Brain pericyte (primary cell): Measurements from ENCODE around the gene PRKCE.

Source experiments
- DNase-seq: peaks from one replicate; pipeline ENCODE4 v3.0.0-alpha.2; 2012; ENCODE audit warnings: low read depth, low spot score

PRKCE gene

DNA sequence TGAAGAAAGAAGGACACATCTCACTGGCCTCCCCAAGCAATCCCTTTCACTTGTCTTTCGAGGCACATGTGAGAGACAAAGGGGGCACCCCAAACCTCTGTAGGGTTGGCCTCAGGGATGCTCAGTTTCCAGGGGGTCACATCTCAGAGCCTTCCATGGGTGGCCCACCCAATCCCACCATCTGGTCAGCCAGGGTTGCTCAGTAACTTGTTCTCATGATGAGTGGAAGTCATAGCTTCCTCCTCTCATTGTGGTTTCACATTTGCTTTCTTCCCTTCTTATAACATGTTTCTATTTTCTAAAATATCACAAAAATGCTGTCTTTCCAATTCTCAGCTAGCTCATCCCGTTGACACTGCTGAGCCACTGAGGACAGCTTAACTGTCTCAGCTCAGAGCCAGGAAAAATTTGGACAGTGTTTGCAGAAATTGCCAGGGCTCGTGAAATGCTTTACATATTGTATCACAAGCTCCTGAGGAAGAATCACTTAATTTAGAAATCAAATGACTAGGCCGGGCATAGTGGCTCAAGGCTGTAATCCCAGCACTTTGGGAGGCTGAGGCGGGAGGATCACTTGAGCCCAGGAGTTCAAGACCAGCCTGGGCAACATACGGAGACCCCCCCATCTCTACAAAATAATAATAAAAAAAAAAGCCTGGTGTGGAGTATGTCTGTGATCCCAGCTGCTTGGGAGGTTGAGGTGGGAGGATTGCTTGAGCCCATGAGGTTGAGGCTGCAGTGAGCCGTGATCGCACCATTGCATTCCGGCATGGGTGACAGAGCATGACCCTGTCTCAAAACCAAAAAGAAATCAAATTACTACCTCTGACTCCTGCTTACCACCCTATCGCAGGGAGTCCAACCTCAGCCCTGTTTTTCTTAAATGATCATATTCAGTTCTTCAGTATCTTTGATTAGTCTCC lies 129.3 kb downstream of the PRKCE start:
- DNase-seq, result no peak

DNA sequence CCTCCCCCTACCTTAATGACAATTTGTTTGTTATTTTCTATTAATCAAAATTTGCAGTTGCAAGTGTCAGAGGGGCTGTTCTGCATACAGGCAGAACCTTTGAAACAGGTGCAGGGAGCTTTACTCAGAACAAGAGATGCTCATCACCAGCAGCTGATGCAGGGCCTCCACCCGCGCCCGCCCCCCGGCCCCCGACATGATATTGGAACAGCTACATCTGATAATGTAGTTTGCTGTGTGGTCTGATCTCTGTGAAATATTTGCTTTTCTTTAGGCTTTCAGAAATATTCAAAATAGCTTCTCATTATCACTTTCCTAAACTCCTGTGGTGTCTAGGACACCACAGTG lies 130.0 kb downstream of the PRKCE start:
- no peak for DNase-seq

DNA sequence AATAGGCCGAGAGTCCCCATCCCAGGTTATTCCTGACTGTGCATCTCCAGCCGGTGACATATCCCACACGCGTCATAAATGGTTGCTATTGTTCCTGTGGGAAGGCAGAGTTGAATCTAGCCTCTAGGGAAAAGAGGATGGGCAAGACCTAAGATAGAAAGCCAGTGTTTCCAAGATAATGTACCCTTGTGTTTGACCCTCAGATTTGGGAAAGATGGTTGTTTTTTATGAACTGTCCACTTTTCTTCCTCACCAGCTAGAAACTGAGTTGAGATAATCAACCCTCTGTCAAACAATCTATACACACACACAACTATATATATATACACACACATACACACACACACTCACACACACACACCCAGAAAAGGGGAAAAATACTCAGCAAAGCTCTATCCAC lies 131.0 kb downstream of the PRKCE start:
- no peak for DNase-seq

DNA sequence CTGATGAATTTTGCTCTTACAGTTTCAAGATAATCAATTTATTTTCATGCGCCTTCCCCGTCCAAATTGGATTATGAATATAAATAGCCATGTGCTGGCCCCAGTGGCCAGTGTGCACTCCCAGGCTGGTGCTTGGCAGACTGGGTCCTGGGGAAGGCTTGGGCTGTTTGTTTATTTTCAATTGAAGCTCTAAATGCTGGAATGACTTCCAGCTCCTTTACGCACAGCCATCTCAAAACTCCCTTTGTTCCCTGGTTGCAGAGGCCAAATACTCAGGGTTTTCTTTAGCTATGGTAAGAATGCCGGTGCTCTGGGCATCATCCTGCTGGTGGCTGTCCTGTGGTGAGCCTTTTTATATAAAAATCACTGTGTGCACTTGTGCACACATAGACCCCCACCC lies 131.5 kb downstream of the PRKCE start:
- no peak for DNase-seq

DNA sequence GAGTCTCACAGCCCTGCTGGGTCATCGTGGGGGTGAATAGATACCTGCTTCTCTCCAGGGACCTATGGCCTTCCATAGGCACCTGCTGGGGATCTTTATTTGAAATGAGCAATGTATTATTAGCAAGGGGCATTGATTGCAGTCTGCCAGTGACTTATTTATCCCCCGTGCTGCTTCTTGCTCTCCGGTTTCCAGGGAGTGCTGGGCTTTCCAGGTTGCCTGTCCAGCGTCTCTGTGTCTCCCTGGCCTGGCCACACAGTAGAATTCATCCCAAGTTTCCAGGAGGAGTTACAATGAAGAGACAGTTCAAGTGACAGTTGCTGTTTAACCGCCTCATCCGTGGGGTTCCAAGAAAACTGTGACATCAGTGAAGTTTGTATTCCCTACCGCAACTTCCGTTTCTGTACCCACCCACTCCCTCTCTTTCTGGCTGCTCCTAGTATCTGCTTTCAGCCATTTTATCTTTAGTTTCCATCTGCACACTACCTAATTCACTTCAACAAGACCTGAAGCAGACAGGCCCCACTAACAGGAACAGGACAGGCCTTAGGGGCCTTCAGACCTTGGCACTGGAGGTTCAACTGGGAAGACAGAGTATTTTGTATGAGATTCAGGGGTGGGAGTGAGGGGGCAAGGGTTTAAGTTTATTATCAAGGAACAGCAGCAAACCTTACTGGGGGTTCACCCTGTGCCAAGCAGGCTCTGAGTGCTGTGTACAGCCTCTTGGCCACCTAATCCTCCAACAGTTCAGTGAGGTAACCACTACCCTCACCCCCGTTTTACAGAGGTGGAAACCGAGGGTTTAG lies 134.8 kb downstream of the PRKCE start:
- DNase-seq, result no peak

DNA sequence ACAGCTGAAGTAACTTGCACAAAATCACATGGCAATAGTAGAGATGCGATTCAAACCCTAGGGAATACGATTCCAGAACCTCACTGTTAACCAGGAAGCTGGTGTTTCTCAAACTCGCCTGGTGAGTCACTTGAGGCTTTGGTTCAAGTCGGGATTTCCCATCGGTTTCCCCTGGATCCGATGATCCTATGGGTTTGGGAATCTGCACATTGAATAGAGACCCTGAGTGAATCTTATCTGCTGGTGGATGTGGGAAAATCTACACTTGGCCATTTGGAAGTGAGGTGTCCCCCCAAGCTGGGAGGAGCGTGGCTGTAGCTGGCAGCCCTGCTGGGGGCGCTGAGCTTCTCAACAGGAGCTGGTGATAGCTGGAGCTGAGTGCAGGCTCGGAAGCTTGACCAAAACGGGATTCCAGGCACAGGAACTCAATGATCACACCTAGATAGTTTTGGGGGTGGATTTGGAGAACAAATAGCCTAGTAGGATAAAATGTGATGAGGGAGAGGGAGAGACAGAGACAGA lies 135.4 kb downstream of the PRKCE start:
- DNase-seq, result no peak

DNA sequence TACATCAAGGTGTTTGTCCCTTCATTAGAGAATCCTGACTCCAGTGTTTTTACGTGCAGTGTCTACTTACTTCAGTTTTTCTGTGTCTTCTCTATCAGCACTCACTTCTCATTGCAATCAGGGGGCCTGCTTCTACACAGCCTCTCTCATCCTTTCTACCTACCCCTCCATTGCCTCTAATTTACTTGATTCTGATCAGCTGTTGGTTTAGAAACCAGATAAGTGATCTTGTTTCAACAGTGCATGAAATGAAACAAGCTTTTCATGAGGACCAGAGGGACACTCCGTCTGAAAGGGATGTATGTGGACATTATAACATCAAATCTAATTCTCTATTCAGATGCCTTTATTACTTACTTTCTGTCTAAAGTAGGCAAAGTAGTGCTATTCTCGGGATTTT lies 136.9 kb downstream of the PRKCE start:
- DNase-seq, result no peak

DNA sequence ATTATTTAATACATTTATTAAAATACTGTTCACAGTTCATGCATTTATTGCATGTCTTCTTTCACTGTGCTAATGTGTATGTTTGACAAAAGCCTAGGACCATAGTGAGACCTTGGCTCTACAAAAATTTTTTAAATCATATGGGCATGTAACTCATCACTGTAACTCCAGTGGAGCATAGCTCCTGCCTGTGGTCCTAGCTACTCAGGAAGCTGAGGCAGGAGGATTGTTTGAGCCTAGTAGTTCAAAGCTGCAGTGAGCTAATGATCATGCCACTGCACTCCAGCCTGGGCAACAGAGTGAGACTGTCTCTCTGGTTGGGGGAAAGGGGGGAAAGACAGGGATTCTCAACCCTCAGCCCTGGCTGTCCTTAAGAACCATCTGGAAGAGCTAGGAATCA lies 137.8 kb downstream of the PRKCE start:
- DNase-seq, result no peak

DNA sequence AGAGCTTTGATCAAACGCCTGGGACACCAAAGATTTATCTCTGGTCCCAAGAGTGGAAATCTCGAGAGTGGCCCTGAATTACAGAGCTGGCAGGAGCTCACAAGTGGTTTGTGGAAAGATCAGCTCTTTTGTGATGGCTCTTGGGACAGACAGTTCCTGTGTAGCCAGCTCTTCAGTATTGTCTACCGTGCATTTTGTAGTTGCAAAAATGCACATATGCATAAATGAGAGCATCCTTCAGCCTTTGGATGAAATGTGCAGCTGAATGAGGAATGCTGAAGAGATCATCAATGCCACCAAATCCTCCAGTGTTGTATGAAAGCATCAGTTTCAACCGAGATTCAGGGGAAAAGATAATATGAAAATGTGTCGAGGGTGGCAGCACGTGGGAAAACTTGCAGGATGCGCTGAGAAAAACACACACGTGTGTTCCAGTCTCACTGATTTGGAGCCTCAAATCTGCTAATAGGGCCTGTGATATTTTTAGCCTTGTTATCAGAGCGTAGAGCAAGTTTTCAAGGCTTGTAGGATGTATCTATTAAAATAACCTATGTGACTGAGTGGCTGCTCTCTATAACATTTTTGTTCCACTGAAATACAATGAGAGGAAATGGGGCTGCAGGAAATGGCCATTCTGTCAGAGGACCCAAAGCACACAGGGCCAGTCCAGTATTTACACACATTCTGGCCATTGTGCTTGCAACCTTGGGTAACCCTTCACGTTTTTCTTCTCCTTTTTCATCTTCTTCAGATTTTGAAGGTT lies 138.7 kb downstream of the PRKCE start:
- DNase-seq, result no peak

DNA sequence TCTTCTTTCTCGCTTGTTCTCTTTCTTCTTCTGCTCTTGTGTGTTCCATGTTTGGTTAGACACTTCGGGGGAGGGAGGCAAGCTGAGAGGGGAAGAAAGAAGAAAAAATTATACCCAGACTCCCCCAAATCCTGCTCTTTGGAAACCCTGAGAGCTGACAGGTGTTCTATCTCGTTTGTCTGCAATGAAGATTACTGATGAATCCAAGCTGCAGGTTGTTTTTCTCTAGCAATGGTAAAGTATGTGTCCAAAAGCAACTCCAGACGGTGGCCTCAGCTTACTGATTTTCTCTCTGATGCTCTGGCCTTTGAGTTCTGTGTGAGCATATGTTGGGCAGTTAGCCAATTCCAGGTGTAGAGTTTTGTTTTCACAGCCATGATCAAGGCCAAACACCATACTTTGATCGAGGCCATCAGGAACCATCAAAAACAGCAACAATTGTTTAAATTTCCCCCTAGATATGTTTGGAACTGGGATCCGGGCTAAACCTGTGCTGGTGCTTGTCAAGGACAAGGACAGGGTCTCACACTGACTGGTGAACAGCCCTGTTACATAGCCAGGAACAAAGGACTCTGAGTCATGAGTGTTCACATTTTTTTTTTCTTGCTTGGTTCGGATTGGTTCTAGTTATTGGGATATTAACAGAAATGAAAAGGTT lies 142.0 kb downstream of the PRKCE start:
- DNase-seq, result no peak

DNA sequence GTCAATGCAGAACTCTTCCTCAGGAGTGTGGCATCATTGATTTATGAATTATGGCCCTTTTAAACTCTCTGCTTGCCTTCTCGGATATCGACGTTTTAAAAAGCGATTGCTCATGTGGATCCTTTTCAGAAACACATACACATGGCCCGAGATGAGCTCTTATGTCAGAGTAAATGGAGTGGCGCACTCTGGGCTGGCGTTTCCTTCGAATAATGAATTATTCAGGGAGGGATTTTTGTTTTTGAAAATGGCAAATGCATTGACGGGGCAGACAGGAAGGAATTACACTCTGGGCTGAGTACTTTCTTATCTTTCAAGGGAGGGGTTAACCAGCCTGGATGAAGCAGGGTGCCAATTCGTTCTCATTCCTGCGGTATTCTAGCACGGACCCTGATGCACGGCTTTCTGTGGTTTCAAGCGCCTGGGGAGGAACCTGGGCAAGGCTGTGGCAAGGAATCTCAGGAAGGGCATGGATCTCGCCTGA lies 142.7 kb downstream of the PRKCE start:
- no peak for DNase-seq

DNA sequence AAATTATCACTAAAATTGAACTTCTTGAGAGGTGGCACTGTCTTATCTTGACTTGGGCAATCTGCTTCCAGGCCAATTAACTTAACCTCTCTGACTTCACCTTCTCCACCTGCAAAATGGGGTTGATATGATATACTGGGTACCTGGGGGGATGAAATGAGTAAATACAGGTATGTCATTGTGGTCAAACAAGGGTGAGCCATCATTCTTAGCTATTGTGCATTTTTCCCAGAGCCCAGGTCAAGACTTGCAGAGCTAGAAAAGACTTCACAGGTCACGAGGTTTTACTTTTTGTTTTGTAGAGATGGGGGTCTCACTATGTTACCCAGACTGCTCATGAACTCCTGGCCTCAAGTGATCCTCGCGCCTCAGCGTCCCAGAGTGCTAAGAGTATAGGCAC lies 145.0 kb downstream of the PRKCE start:
- no peak for DNase-seq

DNA sequence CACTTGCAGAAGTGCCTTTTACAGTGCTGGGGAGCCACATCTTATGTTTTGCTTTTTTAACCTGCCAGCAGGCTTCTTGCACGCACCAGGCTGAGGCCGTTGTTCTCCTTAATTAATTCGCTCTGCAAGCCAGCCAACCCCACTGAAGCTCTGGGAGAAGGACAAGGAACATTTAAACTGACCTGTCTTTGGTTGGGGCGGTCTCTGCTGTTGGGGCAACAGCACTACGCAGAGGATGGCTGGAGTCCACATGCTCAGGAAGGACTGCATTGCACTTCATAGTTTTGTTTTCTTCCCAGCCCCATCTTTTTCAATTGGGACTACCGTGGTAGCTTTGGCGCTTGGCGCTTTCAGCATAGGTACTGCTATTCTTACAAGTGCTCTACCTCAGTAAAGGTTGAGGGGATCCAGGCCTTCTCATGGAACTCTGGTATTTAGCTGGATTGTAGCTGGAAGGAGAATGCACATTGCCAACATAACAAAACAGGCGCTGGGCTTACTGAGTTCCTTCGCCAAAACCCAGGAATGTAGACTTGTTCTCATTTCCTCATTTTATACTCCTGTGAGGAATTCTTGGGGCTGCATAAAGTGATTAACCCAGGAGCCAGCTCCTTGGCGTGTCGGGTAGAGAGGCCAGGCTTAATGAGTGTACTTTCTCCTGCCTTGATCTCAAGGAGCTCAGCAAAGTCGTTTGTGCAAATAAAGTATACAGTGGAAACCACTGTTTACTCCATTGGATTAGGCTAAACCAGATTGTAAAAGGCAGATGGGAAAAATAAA lies 146.2 kb downstream of the PRKCE start:
- no peak for DNase-seq

DNA sequence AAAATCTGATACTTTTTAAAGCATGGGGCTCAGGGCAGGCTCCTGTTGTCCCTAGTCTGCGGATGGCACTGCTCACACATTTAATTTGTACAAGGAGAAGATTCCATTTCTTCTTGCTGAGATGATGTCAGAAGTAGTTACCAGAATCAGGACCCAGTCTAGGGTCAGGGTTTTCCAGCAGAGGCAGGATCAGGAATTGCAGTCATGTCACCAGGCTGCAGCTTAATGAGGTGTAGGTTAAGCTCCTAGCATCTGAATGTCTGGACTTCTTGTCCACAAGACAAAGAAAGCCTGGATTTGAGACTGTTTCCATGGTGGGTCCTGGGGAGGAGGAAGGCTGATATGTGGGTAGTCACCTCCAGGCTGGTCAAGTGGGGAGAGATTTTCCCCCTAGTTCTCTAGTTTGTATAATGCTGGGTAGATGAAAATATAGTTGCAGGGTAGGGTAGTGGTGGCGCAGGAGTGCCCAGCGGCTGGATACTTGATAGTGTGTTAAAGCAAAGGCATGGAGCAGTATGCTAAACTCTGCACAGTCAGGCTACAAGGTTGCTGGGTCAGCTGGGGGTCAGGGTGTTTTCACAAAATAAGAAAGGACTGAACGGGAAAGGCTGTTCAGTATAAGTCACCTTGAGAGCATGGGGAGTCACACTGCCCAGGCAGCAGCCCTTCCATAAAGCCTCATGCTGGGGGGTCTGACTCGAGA lies 148.4 kb downstream of the PRKCE start:
- no peak for DNase-seq

DNA sequence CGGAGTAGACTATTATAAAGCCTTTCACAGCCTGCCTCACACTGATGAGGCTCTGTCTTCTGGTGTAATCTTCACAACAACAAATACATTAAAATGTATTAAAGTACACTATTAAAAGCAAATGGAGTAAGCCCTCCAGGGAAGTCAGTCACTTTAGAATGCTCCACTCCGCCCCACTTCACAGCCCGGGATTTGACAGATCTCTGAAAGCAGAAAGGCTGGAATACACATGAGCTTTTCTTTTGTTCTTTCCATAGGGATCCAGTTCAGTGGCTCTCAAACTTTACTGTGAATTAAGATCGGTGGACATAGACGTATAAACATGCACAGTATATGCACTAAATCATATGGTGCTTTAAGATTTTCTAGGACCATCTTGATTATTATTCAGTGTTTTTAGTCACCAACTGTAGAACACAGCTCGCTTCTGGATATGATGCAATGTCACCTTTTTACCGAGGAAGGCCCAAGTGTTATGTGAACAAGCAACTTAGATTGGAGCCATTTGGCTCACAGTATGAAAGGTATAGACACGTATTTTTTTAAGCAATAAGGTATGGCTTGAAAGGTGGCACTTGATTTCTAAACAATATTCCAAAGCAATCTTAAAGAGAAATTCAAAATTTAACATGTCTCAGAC lies 151.1 kb downstream of the PRKCE start:
- DNase-seq, result no peak

DNA sequence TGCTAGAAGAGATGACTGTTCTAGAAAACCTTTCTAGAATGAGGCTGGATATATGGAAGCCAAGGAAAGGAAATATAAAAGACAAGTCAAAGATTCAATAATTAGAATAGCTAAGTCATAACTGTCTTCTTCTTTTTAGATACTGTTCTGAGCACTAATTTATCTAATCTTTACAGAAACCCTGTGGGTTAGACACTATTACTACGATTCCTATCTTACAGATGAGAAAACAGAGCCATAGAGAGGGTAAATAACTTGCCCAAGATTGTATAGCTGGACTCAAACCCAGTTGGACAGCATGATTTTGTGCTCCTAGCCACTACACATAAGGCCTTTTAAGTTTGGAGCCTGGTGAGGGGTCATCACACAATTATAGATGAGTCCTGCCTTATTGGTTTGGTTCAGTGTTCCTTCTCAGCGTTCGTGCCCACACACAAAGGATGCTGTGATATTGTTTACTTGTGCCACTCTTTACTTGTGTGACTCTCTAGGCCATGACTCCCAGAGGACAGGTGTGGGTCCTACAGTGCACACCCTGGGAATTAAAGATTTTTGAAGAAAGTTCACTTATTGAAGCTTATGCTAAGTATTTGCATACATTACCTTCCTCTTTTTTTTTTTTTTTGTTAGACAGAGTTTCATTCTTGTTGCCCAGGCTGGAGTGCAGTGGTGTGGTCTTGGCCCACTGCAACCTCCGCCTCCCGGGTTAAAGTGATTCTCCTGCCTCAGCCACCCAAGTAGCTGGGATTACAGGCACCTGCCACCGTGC lies 153.7 kb downstream of the PRKCE start:
- DNase-seq, result no peak

DNA sequence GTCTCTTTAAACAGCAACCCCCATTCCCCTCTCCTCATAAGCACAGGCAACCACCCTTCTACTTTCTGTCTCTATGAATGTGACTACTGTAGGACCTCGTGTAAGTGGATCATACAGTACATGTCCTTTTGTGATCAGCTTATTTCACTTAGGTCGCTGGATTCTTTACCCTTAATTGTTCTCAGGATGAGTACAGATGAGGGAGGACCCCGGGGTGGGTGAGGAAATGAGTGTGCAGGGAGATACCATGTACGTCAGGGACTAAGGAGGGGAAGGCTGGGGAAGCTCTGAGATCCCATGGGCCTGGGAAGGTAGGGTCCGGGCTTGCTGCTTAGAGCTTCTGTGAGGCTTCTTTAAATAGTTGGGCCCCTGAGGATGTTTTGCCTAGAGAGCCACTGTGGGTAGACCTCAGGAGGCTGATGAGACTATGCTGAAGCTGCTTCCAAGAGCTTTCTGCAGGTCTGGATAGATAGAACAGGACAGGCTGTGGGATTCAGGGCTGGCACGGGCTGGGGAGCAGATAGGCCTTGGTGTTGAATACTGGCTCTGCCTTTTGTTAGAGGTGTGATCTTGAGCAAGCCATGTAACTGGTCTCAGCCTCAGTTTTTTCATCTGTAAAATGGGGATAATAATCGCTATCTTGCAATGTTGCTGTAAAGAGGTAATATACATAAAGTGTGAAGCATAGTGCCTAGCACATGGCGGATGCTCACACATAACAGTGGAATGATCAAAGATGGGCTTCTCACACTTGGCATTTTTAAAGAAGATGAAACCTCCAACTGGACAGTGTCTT lies 155.3 kb downstream of the PRKCE start:
- DNase-seq, result no peak

DNA sequence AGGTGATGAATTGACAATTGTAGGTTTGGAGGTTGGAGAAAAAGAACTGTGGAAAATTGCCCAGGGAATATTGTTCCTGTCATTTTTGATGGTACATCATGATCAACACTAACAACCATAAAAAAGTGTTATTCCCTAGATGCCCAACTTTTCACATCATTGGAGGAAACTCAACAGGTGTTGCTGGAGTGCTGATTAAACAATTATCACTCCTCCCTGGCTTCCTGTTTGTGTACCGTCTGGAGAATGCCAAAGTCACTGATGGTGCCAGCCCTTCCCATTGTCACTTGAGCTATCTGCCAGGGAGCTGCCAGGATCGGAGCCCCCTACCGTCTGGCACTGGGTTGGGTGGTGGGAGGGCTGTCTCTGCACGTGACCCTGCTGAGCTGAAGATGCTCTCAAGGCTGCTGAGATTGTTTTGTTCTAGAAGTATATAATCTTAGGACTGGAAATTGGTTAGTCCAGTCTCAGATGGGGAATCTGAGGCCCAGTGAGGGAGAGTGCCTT lies 156.9 kb downstream of the PRKCE start:
- no peak for DNase-seq
